IMR-90 (cell line): ENCODE results near the gene AFAP1L1.

Experiments
- BHLHE40 ChIP-seq: fragments of 150-350 bp; IDR thresholded peaks from 2 replicates; pipeline ENCODE4 v1.6.1; 2016; ENCODE audit warnings: mild to moderate bottlenecking, low read depth, low read length
- CTCF ChIP-seq: conservative IDR thresholded peaks from 2 replicates; pipeline ENCODE4 v1.5.1; 2012; ENCODE audit warnings: mild to moderate bottlenecking, low read depth, low read length, improper control_type of control experiment
- MAFK ChIP-seq: IDR thresholded peaks from 2 replicates; pipeline ENCODE4 v1.6.1; 2012; ENCODE audit warnings: low read depth, low read length, improper control_type of control experiment
- POLR2A ChIP-seq: IDR thresholded peaks from 2 replicates; pipeline ENCODE4 v1.6.1; 2012; ENCODE audit warnings: mild to moderate bottlenecking, low read depth, low read length
- RAD21 ChIP-seq: IDR thresholded peaks from 2 replicates; pipeline ENCODE4 v1.6.1; 2012; ENCODE audit warnings: low read length, improper control_type of control experiment

- TF ChIP-seq CTCF (no peak), RAD21 (no peak), BHLHE40 (no peak), POLR2A (no peak), MAFK (no peak)
Measured at GRCh38 chr5:149260761-149261160, 10.9 kb upstream of the AFAP1L1 start.
